KOPT-K1 (cell line): ENCODE data around the gene NR1I2.

Experiments
- H3K27ac ChIP-seq: fragments of 200-600 bp; sonication (generic); 2 replicates; pipeline ENCODE4 v1.5.1; 2016; ENCODE audit warnings: antibody characterized with exemption, mild to moderate bottlenecking, low read depth, low read length; ENCODE audit not compliant: poor library complexity, severe bottlenecking
- H3K36me3 ChIP-seq: fragments of 200-600 bp; sonication (generic); 2 replicates; pipeline ENCODE4 v1.5.1; 2017; ENCODE audit warnings: antibody characterized with exemption, mild to moderate bottlenecking, low read length, moderate library complexity; ENCODE audit not compliant: insufficient read depth
- H3K9me3 ChIP-seq: fragments of 200-600 bp; sonication (generic); 2 replicates; pipeline ENCODE4 v1.5.1; 2017; ENCODE audit warnings: antibody characterized with exemption, low read length, mild to moderate bottlenecking; ENCODE audit not compliant: insufficient read depth, poor library complexity, severe bottlenecking

Gene NR1I2

GRCh38 chr3:119768668-119769393 is 13.1 kb upstream of the NR1I2 start:
- Histone ChIP-seq H3K36me3 (no peaks in the 10 kb centered on the region), H3K27ac (no peak overlapping the region), H3K9me3 (no peaks in the 10 kb centered on the region)

DNA sequence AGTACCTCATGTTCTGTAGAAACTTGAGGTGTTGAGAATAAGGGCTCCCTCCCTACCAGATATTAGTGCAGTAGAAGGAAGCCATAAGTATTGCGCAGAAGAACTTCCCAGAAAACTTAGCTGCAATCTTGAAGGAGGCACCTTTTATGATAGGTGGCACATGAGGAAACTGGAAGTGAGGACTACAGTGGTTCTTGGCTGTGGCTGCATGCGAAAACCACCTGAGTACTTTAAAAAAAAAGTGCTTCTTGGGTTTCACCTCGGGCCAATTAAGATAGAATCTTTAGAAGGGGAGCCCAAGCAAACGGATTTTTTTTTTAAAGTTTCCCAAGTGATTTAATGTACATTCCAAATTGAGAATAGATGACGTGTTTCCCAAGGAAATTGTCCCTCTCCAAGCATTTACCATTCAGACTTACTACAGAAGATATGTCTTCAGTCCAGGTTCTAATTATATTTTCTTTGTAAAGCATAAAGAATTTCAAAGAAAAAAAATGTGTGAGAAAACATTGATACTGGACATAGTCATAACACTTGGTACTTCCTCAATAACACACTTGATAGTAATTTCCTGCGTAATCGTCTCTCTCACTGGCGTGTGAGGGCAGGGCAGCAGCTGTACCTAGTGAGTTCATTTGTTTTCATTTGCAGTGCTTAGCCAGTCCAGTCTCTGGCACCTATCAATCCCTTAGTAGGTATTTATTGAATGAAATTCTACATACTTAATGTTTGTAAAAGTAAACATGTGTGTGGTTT is 12.3 kb upstream of the NR1I2 start:
- Histone ChIP-seq H3K36me3 (no peaks in the 10 kb centered on the region), H3K9me3 (no peaks in the 10 kb centered on the region), H3K27ac (no peak overlapping the region)

GRCh38 chr3:119774444-119774843 is 7.5 kb upstream of the NR1I2 start:
- Histone ChIP-seq H3K27ac (no peak overlapping the region), H3K9me3 (peaks cover 10% of the 10 kb centered on the region), H3K36me3 (no peaks in the 10 kb centered on the region)

DNA sequence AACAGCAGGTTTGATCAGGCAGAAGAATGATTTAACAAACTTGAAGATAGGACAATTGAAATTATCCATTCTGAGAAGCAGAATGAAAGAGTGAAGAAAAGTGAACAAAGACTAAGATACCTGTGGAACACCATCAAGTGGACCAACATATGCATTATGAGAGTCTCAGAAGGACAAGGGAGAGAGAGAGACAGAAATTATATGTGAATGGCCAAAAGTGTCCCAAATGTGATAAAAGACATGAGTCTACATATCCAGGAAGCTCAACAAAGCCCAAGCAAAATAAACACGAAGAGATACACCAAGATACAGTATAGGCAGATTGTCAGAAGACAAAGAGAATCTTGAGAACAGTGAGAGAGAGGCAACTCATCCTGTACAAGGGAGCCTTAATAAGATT is 5.6 kb upstream of the NR1I2 start:
- Histone ChIP-seq H3K36me3 (no peaks in the 10 kb centered on the region), H3K27ac (no peak overlapping the region), H3K9me3 (peaks cover 10% of the 10 kb centered on the region)

DNA sequence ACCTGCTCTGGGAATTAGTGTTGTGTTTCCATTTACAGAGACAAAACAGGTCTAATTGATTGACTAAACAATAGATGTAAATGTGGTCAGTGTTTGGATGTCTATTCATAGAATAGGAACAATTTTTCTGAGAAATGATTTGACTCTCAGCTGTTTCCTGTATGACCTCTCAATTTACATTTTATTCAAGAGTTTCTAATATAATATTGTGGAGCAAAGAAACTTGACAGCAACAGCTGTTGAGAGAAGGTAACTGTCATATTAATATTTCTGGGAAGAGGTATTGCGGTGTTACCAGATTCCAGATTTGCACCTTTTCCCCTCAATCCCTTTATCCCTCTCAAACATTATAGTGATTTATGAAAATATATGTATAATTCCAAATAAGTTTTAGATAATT is 3.7 kb upstream of the NR1I2 start:
- Histone ChIP-seq H3K36me3 (no peaks in the 10 kb centered on the region), H3K9me3 (peaks cover 10% of the 10 kb centered on the region), H3K27ac (no peak overlapping the region)

GRCh38 chr3:119778811-119779210 is 3.1 kb upstream of the NR1I2 start:
- H3K9me3 ChIP-seq = peaks cover 10% of the 10 kb centered on the region

DNA sequence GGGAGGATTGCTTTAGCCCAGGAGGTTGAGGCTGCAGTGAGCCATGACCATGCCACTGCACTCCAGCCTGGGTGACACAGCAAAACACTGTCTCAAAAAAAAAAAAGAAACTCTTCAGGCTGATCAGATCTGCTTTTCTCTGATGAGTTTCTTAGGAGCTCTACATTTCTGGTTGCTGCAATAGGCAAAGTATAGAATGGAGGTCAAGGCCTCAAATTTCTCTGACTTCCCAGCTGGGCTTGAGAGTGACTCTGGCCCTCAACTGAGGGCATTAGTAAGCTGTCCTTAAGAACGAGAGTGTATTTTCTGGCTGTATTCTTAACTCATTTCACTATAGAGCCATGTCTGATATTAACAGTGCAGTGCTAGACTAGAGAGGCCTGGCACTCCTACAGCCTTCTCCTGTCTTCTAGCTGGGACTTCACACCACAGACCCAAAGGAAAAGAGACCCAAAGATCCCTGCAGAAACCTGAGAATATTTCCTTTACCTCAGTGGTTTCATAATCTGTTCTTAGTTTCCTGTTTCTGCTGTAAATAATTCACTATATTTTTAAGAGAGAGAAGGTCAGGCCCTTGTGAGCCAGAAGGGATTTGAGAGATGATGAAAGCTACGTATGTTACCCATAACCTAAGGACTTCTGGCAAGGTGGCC is 2.0 kb upstream of the NR1I2 start:
- H3K27ac ChIP-seq = no peak overlapping the region
- peaks cover 10% of the 10 kb centered on the region for H3K9me3 ChIP-seq
- H3K36me3 ChIP-seq = no peaks in the 10 kb centered on the region

More at GRCh38 chr3:119778811-119779210, 3.1 kb upstream of the NR1I2 start:
- H3K36me3 ChIP-seq = no peaks in the 10 kb centered on the region
- no peak overlapping the region for H3K27ac ChIP-seq

GRCh38 chr3:119782460-119782859 is 559 bp downstream of the NR1I2 start:
- H3K9me3 ChIP-seq = no peaks in the 10 kb centered on the region
- no peak overlapping the region for H3K27ac ChIP-seq
- H3K36me3 ChIP-seq = no peaks in the 10 kb centered on the region

DNA sequence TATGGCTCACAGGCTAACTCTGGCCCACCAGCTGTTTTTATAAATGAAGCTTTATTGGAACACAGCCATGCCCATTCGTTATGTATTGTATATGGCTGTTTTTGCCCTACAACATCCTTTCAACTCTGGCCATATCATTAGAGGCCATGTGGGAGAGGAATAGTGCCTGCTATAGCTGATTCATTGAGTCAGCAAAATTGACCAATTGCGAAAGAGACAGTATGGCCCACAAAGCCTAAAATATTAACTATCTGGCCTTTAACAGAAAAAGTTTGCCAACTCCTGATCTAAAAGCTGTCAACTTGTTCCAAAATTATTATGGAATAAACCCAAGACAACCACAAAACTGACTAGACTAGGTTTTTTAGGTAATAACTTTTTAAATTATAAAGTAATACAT is 1.4 kb downstream of the NR1I2 start:
- no peaks in the 10 kb centered on the region for H3K9me3 ChIP-seq
- no peaks in the 10 kb centered on the region for H3K36me3 ChIP-seq
- H3K27ac ChIP-seq = no peak overlapping the region

GRCh38 chr3:119783883-119784282 is 2.0 kb downstream of the NR1I2 start:
- no peaks in the 10 kb centered on the region for H3K36me3 ChIP-seq

GRCh38 chr3:119786409-119786808 is 4.5 kb downstream of the NR1I2 start:
- Histone ChIP-seq H3K9me3 (no peaks in the 10 kb centered on the region), H3K36me3 (no peaks in the 10 kb centered on the region), H3K27ac (no peak overlapping the region)

More at GRCh38 chr3:119783883-119784282, 2.0 kb downstream of the NR1I2 start:
- Histone ChIP-seq H3K9me3 (no peaks in the 10 kb centered on the region), H3K27ac (no peak overlapping the region)

- H3K27ac ChIP-seq = no peak overlapping the region
- no peaks in the 10 kb centered on the region for H3K9me3 ChIP-seq
- no peaks in the 10 kb centered on the region for H3K36me3 ChIP-seq
Measured at GRCh38 chr3:119790369-119790768, 8.5 kb downstream of the NR1I2 start.

- no peaks in the 10 kb centered on the region for H3K36me3 ChIP-seq
- H3K27ac ChIP-seq = no peak overlapping the region
- no peaks in the 10 kb centered on the region for H3K9me3 ChIP-seq
Measured at GRCh38 chr3:119792270-119792669, 10.4 kb downstream of the NR1I2 start.

- H3K9me3 ChIP-seq = no peaks in the 10 kb centered on the region
- no peaks in the 10 kb centered on the region for H3K36me3 ChIP-seq
- H3K27ac ChIP-seq = no peak overlapping the region
Measured at GRCh38 chr3:119794401-119794800, 12.5 kb downstream of the NR1I2 start.

DNA sequence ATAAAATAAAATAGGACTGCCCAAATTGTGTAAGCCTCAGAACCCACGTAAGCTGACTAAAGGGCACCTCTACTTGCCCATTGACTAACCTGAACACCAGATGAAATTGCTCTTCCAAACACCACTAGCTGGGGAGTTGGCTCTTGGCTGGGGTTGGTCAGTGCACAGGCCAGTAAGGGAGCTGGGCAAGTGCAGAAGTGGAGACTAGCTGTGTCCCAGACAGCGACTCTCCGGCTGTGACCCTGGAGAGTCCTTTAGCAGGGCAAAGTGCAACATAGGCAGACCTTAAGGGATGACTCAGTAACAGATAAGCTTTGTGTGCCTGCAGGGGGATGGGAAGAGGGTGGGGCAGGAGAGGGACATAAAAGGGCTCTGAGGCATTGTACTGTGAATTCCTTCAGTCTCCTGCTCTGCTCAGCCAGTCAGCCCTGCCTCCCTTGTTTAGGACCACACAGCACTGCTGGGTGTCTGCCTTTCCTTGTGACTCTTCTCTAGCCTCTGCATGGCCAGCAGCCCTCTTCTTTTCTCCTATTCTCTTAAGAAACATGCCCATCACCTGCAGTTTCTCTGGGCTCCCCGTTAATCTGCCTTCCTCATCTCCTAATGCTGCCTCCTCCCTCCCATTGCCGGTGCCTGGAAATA is 13.2 kb downstream of the NR1I2 start:
- H3K27ac ChIP-seq = no peak overlapping the region
- H3K36me3 ChIP-seq = no peaks in the 10 kb centered on the region
- H3K9me3 ChIP-seq = no peaks in the 10 kb centered on the region
